Thyroid gland (tissue), 4 donors: ENCODE measurements around the gene CAVIN2. TPM values are rescaled to one million over a fixed set of nuclear protein-coding genes. Genes with fewer than 3 reads are reported as not detected.

ENCODE experiments used
- DNase-seq, 2 donors: peaks; one replicate each; pipeline ENCODE4 v3.0.0-alpha.2; 2019
- H3K27ac ChIP-seq, 3 donors: fragments of 200-600 bp; sonication (generic); 1 replicate in 2 of 3; 2 replicates in 1 of 3; pipeline ENCODE4 v1.5.1; 2016 to 2019; ENCODE audit warnings: mild to moderate bottlenecking in 1 of 3, moderate library complexity in 1 of 3
- H3K27me3 ChIP-seq: fragments of 200-600 bp; sonication (generic); one replicate; pipeline ENCODE4 v1.5.1; 2019
- H3K36me3 ChIP-seq, 2 donors: fragments of 200-600 bp; sonication (generic); one replicate each; pipeline ENCODE4 v1.5.1; 2016 to 2019
- H3K4me1 ChIP-seq, 2 donors: fragments of 200-600 bp; sonication (generic); one replicate each; pipeline ENCODE4 v1.5.1; 2017 to 2019
- H3K4me3 ChIP-seq, 3 donors: fragments of 200-600 bp; sonication (generic); replicated peaks in 1 of 3; 1 replicate in 2 of 3; 2 replicates in 1 of 3; pipeline ENCODE4 v1.5.1; 2016; ENCODE audit warnings: mild to moderate bottlenecking in 1 of 3
- H3K9me3 ChIP-seq: fragments of 200-600 bp; sonication (generic); one replicate; pipeline ENCODE4 v1.5.1; 2017
- CTCF ChIP-seq, 6 experiments: fragments of 200-600 bp in 3 of 6; fragments of 450-650 bp in 3 of 6; sonication (generic) in 3 of 6; IDR thresholded peaks; one replicate each; pipeline ENCODE4 v1.5.1; 2016 to 2019; ENCODE audit warnings: antibody characterized with exemption in 6 of 6, mild to moderate bottlenecking in 2 of 6, inconsistent platforms in 1 of 6, moderate library complexity in 1 of 6
- POLR2A ChIP-seq, 2 donors: fragments of 450-650 bp; IDR thresholded peaks; one replicate each; pipeline ENCODE4 v1.6.1; 2017; ENCODE audit warnings: antibody characterized with exemption in 2 of 2, mild to moderate bottlenecking in 2 of 2, moderate library complexity in 1 of 2
- whole genome bisulfite sequencing, 2 donors: methylation state at CpG; one replicate each; pipeline ENCODE4 v1.1.5; 2017; 5-methylcytosine and 5-hydroxymethylcytosine counted together
- intact Hi-C: fragments of 100-400 bp; cut with DNase I; formaldehyde crosslinking; loops from one replicate; pipeline ENCODE4 v1.15.1; 2023
- total RNA-seq, 4 donors: library from RNA; depleted of rRNA; stranded (reverse); fragments of >200 nt; gene quantifications; one replicate each; pipeline ENCODE4 v1.2.3, GENCODE V29; 2016

Gene CAVIN2
- total RNA-seq, 4 donors from 2014 or later: 86.2 to 149 (median 132) TPM

DNA sequence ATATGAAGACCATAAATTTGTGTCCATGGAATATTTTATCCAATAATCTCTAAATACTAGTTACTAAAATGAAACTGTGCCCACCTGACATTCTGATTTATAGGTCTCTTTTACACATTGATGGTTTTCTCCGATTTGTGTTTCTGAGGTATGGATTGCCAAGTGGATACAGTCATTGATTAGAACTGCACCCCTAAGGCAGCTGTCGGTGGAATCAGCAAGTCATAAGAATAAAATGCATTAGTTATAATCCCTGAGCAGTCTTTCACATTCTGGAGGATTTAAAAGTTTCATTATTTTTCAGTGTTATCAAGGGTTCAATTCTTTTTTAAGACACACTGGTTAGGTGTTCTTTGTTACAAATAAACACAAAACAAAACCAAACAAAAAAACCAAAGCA is 6.0 kb downstream of the CAVIN2 start:
- Histone ChIP-seq H3K9me3 (no peaks in the 10 kb centered on the region), H3K36me3 (peaks cover 6% of the 10 kb centered on the region in 2 donors), H3K27me3 (no peaks in the 10 kb centered on the region), H3K4me3 (no peak overlapping the region), H3K27ac (no peak overlapping the region), H3K4me1 (peaks cover 14 to 31% of the 10 kb centered on the region in 2 donors)
- 85 to 89% methylated on average over 2 of the region's 2 CpGs for WGBS, 2 donors
- intact Hi-C loops: no loop called here
- DNase-seq: no peak
- TF ChIP-seq POLR2A (IDR thresholded peaks at IDR 0.05): no peak
- TF ChIP-seq CTCF (IDR thresholded peaks at IDR 0.05): no peak

GRCh38 chr2:191839918-191840804 is 6.7 kb downstream of the CAVIN2 start:
- intact Hi-C loops: no loop called here
- H3K27me3 ChIP-seq: no peaks in the 10 kb centered on the region
- no peaks in the 10 kb centered on the region for H3K9me3 ChIP-seq
- no peak for TF ChIP-seq POLR2A (IDR thresholded peaks at IDR 0.05)
- TF ChIP-seq CTCF (IDR thresholded peaks at IDR 0.05): no peak
- DNase-seq: no peak
- peaks cover 14 to 31% of the 10 kb centered on the region in 2 donors for H3K4me1 ChIP-seq
- WGBS, 2 donors: 52 to 66% methylated on average over 7 of the region's 7 CpGs
- no peak overlapping the region for H3K27ac ChIP-seq
- no peak overlapping the region for H3K4me3 ChIP-seq
- H3K36me3 ChIP-seq: peaks cover 13% of the 10 kb centered on the region in 2 donors

DNA sequence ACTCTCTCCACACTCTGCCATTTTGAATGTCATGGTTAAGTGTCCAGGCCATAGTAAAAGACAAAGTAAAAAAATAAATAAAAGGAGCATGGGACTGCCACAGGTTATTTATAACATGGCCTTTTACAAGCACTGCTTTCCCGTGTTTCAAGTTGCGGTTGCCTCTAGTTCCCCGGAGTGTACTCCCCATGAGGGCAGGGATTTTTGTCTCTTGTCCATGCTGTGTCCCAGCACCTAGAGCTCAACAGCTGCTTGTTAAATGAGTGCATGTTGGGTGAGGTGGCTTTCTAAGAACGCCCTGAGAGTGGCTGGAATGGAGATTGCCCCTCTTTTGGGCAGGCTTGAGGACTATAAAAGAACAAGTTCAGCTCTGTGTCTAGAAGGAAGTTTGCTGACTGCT is 8.4 kb downstream of the CAVIN2 start:
- TF ChIP-seq CTCF (IDR thresholded peaks at IDR 0.05) (no peak), POLR2A (IDR thresholded peaks at IDR 0.05) (no peak)
- Histone ChIP-seq H3K4me1 (peaks cover 10 to 20% of the 10 kb centered on the region in 2 donors), H3K27ac (no peak overlapping the region), H3K4me3 (no peak overlapping the region), H3K27me3 (no peaks in the 10 kb centered on the region), H3K36me3 (peaks cover 15 to 16% of the 10 kb centered on the region in 2 donors), H3K9me3 (no peaks in the 10 kb centered on the region)
- DNase-seq: no peak
- WGBS, 2 donors: 87 to 89% methylated on average over 4 of the region's 4 CpGs
- intact Hi-C loops: no loop called here

DNA sequence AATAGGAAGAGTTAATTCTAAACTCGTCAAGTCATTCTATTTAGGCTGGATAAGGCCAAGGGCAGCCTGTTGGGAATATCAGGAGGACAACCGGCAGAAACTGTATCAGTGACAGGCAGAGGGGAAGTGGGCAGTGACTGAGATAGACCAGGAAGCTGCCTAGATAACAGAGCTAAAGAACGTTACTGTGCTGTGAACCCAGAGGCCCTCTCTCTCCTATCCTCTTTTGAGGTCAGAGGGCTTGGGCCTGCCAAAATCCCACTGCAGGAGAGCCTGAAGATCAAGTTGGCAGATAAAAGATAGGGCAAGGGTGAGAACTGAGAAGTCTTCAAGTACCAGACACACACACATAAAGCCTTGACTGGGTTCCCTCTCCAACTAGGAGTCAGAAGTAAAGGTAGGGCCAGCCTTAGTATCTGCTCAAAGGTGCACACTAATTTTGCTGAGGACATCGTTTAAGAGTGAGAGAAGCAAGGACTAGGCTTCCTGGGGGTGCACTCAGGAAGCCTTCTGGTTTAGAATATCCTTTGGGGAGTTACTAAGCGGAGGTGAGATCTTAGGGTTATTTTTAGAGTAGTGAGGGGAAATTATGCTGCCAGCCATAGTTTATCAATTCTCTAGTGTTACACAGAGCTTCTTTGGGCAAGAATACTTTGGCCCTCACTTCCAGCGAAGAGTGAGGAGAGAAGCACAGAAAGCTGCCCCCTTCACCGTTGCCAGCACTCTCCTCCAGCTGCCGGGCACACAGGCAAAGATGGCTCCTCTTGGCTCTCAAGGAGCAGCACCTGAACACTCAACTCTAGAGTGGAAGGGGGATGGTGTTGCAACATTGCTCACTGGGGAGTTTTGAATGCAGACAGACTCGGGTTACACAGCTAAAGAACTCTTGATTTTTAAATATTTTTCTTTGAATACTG is 9.8 kb downstream of the CAVIN2 start:
- Histone ChIP-seq H3K4me3 (no peak overlapping the region), H3K9me3 (no peaks in the 10 kb centered on the region), H3K36me3 (peaks cover 15 to 16% of the 10 kb centered on the region in 2 donors), H3K27me3 (no peaks in the 10 kb centered on the region), H3K4me1 (peaks cover 10 to 11% of the 10 kb centered on the region in 2 donors), H3K27ac (peak overlapping the region in 2 of 3 donors; percentile 14 to 54)
- DNase-seq: peak; percentile 15 to 37
- TF ChIP-seq POLR2A (IDR thresholded peaks at IDR 0.05): no peak
- TF ChIP-seq CTCF (IDR thresholded peaks at IDR 0.05): no peak
- WGBS, 2 donors: 54 to 59% methylated on average over 9 of the region's 9 CpGs
- intact Hi-C loops: no loop called here
